VCaP (cell line): Measurements from ENCODE around the gene SYNGR3.
A peak's percentile ranks its signal among the peaks of the same experiment; 100 is the strongest.

Experiments
- H3K27ac ChIP-seq: fragments of 450-650 bp; 2 replicates; pipeline ENCODE4 v1.5.1; 2017
- TF ChIP-seq, protein P1 (sequence below): fragments of 450-650 bp; conservative IDR thresholded peaks from 2 replicates; pipeline ENCODE4 v1.5.1; 2017; ENCODE audit warnings: mild to moderate bottlenecking, moderate library complexity

SYNGR3 gene, protein sequence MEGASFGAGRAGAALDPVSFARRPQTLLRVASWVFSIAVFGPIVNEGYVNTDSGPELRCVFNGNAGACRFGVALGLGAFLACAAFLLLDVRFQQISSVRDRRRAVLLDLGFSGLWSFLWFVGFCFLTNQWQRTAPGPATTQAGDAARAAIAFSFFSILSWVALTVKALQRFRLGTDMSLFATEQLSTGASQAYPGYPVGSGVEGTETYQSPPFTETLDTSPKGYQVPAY

DNA sequence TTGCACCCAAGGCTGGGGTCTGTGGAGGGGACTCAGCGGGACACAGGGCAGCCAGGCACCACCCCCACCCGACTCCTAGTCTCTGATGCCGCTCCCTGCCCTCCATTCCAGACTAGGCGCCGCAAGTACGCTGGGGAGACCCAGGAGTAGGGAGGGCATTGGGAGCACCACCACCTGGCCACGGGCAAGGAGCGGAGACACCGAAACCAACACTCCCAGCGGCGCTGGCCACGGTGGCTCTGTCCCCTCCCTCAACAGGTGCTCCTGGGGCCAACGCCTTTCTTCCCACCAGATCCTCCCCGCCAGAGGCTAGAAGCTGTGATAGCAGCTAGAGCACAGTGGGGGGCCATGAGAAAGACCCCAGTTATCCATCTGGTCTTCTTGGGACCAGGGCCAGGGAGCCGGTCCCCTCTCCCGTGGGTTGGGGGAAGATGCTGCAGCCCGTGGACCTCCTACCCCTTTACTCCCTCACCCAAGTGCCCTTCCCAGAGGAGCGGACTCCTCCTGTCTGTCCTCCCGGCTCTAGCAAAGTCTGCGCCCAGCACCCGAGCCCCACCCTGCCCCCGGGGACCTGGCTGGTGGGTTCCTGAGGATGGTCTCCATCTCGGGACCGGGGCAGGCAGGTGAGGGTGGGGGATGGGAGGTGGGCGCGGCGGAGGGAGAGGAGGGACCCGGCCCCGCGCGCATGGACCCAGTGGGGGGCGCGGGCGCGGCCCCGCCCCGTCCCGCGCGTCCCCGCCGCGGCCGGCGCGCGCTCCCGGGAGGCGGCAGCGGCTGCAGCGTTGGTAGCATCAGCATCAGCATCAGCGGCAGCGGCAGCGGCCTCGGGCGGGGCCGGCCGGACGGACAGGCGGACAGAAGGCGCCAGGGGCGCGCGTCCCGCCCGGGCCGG lies at the start of gene SYNGR3:
Gene SYNGR3 (plus strand): TSS at position 762 of the 892 bp plus-strand sequence. CDS start 133 bp downstream, outside the sequence.
- TF ChIP-seq, protein P1, sequence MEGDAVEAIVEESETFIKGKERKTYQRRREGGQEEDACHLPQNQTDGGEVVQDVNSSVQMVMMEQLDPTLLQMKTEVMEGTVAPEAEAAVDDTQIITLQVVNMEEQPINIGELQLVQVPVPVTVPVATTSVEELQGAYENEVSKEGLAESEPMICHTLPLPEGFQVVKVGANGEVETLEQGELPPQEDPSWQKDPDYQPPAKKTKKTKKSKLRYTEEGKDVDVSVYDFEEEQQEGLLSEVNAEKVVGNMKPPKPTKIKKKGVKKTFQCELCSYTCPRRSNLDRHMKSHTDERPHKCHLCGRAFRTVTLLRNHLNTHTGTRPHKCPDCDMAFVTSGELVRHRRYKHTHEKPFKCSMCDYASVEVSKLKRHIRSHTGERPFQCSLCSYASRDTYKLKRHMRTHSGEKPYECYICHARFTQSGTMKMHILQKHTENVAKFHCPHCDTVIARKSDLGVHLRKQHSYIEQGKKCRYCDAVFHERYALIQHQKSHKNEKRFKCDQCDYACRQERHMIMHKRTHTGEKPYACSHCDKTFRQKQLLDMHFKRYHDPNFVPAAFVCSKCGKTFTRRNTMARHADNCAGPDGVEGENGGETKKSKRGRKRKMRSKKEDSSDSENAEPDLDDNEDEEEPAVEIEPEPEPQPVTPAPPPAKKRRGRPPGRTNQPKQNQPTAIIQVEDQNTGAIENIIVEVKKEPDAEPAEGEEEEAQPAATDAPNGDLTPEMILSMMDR, result no peak

DNA sequence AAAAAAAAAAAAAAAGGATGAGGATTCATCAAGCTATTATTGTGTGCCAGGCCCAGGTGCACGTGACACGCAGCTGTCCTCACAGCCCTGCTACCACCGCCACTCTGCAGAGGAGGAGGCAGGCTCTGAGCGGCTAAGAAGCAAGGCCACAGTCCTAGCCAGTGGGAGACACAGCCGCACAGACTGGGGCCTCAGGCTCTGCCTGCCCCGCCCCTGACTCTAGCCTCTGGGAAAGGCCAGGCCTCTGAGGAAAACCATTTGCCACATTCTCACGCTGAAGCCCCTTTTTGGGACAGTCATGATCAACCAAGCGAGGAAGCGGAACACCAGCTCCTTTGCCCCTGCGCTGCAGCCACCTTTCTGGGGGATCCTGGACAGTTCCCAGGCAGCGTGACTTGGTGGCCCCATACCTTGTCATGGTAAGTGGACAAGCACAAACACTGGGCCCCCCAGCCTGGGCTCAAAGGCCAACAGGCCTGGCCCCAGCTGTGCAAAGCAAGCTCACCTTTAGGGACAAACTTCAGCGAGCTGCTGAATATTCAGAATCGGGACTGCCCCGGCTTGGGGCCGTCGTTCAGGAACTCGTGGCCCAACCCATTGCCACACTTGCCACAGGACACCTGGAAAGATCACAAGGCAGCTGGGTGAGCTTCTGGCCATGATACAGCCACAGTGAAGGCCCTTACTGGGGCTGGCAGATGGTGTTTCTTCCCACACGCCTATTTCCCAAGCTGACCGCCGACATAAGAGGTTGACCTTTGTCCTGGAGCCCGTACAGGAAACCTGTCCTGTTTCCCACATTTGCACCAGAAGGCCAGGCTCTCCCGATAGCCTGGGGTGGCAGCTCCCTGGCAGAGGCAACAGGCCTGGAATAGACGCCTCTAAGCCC lies 49.3 kb upstream of the SYNGR3 start:
- TF ChIP-seq, protein P1, result no peak
- H3K27ac ChIP-seq, result no peak overlapping the region

More for the DNA sequence above, at the start of gene SYNGR3:
- H3K27ac ChIP-seq, result peak within 1 kb of the TSS; percentile 13; the same call in 1 of the 2 replicates

DNA sequence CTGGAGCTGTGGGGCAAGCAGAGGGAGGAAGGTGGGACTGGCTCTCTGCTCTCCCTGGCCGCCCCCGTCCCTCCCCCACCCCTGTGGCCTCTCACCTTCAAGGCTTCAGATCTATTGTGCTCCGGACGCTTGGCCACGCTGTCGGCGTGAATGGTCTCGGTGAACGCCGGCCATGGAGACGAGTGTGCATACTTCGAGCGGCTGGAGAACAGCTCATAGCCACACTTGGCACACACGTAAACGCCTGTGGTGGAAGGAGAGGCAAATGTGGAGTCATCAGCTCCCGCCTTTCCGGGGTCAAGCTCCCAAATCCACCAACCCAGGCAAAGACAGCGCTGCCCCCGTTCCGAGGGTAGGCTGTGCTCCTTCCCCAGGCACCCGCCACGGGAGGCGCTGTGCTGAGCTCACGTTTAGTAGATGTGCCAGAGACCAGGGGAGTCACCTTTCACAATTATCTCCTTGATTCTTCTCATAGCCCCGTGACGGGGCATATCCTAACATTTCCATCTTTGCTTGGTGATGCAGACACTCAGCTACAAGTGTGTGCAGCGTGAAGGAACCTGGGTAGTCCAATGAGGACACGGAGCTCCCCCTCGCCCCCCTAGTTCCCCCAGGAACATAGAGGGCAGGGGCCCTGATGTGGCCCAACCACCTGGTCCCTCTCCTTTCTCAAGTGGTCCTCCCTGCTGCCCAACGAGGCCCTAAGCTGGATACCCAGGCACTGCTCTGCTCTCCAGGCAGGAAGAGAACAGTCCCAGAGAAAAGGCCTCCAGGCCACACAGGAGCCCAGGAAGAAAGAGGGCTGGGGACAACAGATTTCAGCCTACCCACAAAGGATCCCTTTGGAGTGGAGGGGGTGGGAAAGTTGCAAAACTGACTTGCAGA lies 48.4 kb upstream of the SYNGR3 start:
- no peak overlapping the region for H3K27ac ChIP-seq
- TF ChIP-seq, protein P1, result no peak

DNA sequence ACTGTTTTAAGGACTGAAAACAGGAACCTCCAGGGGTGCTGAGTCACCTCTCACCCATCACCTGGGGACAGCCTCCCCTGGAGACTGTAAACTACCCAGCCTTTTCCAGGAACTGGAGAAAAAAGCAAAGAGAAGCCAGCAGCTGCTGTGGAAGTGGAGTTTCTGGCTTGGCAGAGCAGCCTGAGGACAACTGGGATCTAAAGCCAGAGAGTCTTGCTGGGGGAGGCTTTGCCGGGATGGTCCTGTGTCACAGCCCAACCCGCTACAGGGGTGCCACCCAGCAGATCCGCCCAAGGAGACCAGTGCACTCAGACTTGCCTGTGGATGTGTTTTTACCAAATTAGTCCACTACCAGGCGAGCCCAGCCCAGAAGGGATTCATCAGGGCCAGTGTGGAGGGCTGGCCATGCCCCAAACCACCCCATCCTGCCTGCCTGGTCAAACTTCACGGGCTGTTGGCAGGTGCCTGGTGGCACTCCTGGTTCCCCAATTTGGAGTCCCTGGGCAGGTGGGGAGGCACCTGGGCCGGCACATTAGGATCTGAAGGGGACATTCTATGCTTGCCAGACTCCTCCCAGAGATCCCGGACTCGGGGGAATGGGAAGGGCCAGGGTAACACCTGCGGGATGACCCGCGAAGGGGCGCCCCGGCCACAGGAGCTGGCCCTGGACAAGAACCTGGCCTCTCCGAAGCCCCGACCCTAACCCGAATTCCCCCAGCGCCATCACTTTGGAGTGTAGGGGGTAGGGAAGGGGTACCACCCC lies 47.5 kb upstream of the SYNGR3 start:
- H3K27ac ChIP-seq, result peak overlapping the region; percentile 65; the same call in 1 of the 2 replicates
- TF ChIP-seq, protein P1, result no peak

DNA sequence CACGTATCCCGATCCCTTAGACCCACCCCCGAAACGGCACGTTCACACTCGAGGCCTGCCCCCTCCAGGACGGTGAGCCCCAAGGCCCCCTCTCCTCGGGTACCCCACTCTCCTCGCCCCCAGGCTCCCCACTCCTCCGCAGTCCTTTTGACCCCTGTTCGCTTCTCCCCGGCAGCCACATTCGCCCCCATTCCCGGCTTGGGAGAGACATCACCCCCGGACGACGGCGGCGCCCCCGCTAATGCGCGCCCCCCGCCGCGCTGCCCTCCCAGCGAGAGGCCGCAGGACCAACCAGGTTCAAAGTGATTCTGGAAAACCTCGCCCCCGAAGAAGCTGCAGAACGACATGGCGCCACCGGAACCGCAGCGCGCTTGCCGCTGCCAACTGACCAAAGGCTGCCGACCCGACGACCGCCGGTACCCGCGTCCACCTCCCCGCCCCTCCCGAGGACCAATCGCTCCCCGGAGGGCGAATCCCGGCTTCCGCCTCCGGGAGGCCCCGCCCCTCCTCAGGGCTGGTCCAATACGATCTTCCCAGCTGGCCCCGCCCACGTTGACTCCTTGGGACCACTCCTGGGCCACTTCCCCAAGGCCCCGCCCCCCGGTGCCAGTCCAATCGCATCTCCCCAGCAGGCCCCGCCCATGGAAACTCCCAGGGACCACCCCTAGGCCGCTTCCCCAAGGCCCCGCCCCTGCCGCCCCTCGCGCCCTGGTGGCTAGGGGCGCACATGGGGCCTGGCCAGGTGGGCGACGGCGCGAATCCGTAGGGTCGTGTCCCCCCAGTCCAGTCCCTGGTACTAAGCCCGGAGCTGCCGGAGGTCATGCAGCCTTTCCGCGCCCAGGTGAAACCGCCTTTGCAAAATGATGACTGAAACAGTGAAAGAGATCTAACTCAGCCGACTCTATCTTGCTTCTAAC lies 46.7 kb upstream of the SYNGR3 start, which contains the start of gene MSRB1:
Gene MSRB1 (minus strand): TSS at position 390 of the 917 bp plus-strand sequence. CDS start 43 bp downstream, at position 347.
- peak within 1 kb of the TSS; percentile 65 for H3K27ac ChIP-seq
- TF ChIP-seq, protein P1, result no peak
